ENCODE measurements around the gene GAL3ST3. TPM values are rescaled to one million over a fixed set of nuclear protein-coding genes. Genes with fewer than 3 reads are reported as not detected.
"Not testable (repeated sequence)": the region's sequence is repeated elsewhere in the genome, so short reads cannot be mapped to it uniquely, and the experiment has no call there.

GAL3ST3 gene
- total and polyA plus RNA-seq, 10 donors, result 0.03 to 0.04 (median 0.03) TPM; not detected in 7

DNA sequence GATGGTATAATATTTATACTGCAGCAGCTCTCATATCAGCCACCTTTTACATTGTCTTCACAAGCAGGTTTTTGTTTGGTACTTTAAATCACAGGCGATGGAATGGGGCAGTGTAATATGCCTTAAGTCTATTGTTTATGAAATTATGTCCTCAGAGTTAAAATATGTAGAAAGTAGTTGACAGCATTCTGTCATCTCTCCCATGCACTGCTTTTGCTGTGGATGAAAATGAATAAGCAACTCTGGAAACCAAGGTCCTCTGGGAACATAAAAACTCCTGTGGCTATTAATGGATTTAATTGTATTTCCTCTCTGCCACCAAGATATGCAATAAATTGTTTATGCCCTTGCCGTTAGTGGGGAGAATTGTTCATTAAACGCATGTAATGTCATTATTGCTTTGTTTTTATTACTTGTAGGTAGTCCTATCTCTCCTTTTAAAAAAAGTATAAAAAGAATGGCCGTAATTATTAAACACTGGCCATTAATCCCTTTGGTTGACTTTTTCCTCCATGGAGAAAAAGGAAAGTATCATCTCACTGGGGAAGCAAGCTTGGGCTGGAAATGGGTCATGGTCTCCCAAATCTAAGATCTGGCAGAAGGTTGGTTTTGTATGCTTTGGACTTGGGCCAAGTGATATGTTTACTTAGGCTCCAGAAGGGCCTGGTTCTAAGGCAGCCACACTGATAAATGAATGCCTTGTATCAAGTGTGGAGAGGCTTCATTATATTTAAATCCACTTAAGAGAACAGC is 34.2 kb upstream of the GAL3ST3 start:
- Histone ChIP-seq H3K4me3 (no peak overlapping the region), H3K9me3 (no peaks in the 10 kb centered on the region), H3K4me1 (peaks cover 53 to 97% (median 83%) of the 10 kb centered on the region in 6 donors), H3K27me3 (replicated peaks in 1 of 7) (no peaks in the 10 kb centered on the region), H3K36me3 (no peaks in the 10 kb centered on the region), H3K27ac (peak overlapping the region in 7 of 8 donors; percentile 17 to 91 (median 86))
- WGBS, 5 donors, result 73 to 83% (median 79%) methylated on average over 4 of the region's 4 CpGs
- intact Hi-C loops (cut with DNase I; ENCODE audit: low total_unique reads), result no loop called here
- no peak for DNase-seq
- TF ChIP-seq, protein P1, sequence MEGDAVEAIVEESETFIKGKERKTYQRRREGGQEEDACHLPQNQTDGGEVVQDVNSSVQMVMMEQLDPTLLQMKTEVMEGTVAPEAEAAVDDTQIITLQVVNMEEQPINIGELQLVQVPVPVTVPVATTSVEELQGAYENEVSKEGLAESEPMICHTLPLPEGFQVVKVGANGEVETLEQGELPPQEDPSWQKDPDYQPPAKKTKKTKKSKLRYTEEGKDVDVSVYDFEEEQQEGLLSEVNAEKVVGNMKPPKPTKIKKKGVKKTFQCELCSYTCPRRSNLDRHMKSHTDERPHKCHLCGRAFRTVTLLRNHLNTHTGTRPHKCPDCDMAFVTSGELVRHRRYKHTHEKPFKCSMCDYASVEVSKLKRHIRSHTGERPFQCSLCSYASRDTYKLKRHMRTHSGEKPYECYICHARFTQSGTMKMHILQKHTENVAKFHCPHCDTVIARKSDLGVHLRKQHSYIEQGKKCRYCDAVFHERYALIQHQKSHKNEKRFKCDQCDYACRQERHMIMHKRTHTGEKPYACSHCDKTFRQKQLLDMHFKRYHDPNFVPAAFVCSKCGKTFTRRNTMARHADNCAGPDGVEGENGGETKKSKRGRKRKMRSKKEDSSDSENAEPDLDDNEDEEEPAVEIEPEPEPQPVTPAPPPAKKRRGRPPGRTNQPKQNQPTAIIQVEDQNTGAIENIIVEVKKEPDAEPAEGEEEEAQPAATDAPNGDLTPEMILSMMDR (IDR thresholded peaks at IDR 0.05 in 8 of 11, conservative IDR thresholded peaks at IDR 0.05 in 3 of 11), result no peak
- TF ChIP-seq POLR2AphosphoS5 (IDR thresholded peaks at IDR 0.05) (no peak), POLR2A (IDR thresholded peaks at IDR 0.05) (no peak)

DNA sequence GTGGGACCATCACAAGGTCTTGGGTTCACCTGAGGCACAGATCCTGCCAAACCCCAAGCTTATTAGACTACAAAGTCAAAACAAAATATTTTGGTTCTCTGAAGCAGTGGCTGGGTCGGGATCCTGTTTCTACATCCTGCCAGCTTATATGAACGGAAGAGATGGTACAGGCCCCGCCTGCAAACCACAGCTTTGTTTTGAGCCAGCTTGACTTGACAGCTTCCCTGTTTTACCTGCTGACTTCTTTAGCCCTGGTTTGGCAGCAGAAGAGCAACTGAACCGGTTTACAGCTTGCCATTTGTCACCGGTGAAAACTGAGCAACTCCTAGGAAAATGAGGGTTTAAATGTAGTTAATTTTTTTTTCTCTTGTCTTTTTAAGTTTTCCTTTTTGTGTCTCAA is 32.5 kb upstream of the GAL3ST3 start:
- TF ChIP-seq, protein P1 (IDR thresholded peaks at IDR 0.05 in 8 of 11, conservative IDR thresholded peaks at IDR 0.05 in 3 of 11), result no peak
- TF ChIP-seq POLR2AphosphoS5 (IDR thresholded peaks at IDR 0.05), result peak in 1 of 3 donors; percentile 82
- no peak for TF ChIP-seq POLR2A (IDR thresholded peaks at IDR 0.05)
- peaks cover 48 to 97% (median 82%) of the 10 kb centered on the region in 6 donors for H3K4me1 ChIP-seq
- H3K27me3 ChIP-seq (replicated peaks in 1 of 7), result no peaks in the 10 kb centered on the region
- H3K9me3 ChIP-seq, result no peaks in the 10 kb centered on the region
- H3K4me3 ChIP-seq, result peak overlapping the region in 2 of 8 donors; percentile 0 to 52
- peaks cover 0 to 7% (median under 1%) of the 10 kb centered on the region in 6 donors for H3K36me3 ChIP-seq
- WGBS, 5 donors, result 3 to 21% (median 6%) methylated on average over 5 of the region's 5 CpGs
- peak; percentile 93 for DNase-seq
- intact Hi-C loops (cut with DNase I; ENCODE audit: low total_unique reads), result no loop called here
- peak overlapping the region; percentile 5 to 91 (median 87) for H3K27ac ChIP-seq

DNA sequence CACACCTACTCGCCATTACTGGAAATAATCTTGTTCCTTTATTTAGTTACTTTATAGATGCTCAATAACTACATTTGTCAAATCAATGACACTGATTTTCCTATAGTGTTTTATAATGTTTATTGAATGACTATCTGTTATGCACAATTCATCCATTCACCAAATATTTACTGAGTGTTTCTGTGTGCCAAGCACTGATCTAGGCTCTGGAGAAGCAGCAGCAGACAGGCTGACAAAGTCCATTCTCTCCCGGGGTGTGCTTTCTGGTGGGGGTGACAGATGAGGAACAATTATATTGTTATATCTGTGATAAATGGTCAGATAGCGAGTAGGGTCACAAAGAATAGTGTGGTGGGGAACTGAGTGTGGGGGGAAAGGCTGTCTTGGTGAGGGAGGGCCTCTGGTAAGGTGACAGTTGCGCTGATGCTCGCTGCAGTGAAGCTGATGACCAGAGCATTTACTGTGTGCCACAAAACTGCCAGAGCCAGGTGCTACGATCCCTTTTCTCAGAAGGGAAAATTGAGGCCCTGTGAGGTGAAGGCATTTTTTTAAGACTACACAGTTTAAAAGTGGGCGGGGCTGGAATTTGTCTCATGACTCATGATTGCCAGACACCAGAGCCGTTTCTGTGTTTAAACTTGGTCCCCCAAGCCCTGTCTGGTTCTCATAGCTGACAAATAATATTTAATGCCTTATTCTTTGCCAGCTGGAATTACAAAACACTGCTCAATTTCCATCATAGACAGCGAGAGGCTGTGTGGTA is 31.3 kb upstream of the GAL3ST3 start:
- H3K27ac ChIP-seq, result peak overlapping the region; percentile 5 to 91 (median 87)
- TF ChIP-seq POLR2A (IDR thresholded peaks at IDR 0.05) (no peak), POLR2AphosphoS5 (IDR thresholded peaks at IDR 0.05) (no peak)
- TF ChIP-seq, protein P1 (IDR thresholded peaks at IDR 0.05 in 8 of 11, conservative IDR thresholded peaks at IDR 0.05 in 3 of 11), result no peak
- H3K27me3 ChIP-seq (replicated peaks in 1 of 7), result no peaks in the 10 kb centered on the region
- intact Hi-C loops (cut with DNase I; ENCODE audit: low total_unique reads), result no loop called here
- H3K9me3 ChIP-seq, result no peaks in the 10 kb centered on the region
- peaks cover 51 to 99% (median 78%) of the 10 kb centered on the region in 6 donors for H3K4me1 ChIP-seq
- 71 to 77% (median 73%) methylated on average over 9 of the region's 9 CpGs for WGBS, 5 donors
- H3K4me3 ChIP-seq, result peak overlapping the region in 1 of 8 donors; percentile 52
- no peak for DNase-seq
- H3K36me3 ChIP-seq, result peaks cover 0 to 20% (median 4%) of the 10 kb centered on the region in 6 donors

DNA sequence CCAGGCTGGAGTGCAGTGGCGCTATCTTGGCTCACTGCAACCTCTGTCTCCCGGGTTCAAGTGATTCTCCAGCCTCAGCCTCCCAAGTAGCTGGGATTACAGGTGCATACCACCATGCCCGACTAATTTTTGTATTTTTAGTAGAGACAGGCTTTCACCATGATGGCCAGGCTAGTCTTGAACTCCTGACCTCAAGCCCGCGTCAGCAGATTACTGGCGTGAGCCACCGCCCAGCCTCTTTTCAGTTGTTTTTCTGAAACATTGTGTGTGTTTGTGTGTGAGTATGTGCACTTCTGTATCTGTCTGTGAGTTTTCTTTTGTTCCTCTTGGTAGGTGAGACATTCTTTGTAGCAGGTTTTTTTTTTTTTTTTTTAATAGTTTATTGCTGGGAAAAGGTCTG is 30.0 kb upstream of the GAL3ST3 start:
- DNase-seq; H3K9me3 ChIP-seq; H3K4me3 ChIP-seq; intact Hi-C loops (cut with DNase I; ENCODE audit: low total_unique reads); H3K27me3 ChIP-seq (replicated peaks in 1 of 7): not testable (repeated sequence)
- Histone ChIP-seq H3K4me1 (peaks cover 45 to 98% (median 66%) of the 10 kb centered on the region in 6 donors), H3K36me3 (peaks cover 0 to 32% (median 10%) of the 10 kb centered on the region in 6 donors), H3K27ac (peak overlapping the region in 6 of 8 donors; percentile 35 to 91 (median 86))
- 68 to 86% (median 81%) methylated on average over 7 of the region's 7 CpGs for WGBS, 5 donors

Measured in spleen (tissue), 11 donors.